ENCODE results near the gene TCEANC.
"Not testable (repeated sequence)": the region's sequence is repeated elsewhere in the genome, so short reads cannot be mapped to it uniquely, and the experiment has no call there.

The TCEANC gene

GRCh38 chrX:13666836-13667235 lies 13.9 kb downstream of the TCEANC start:
- no peak for ATAC-seq (replicated peaks)

GRCh38 chrX:13667919-13668318 lies 15.0 kb downstream of the TCEANC start:
- Mint-ChIP-seq H3K27ac (no peak overlapping the region), H3K9me3 (no peaks in the 10 kb centered on the region), H3K4me1 (ENCODE audit: low read depth in 2 of 2) (peaks cover 1 to 5% of the 10 kb centered on the region in 2 donors), H3K4me3 (no peak overlapping the region), H3K36me3 (ENCODE audit: insufficient read depth) (peaks cover 10% of the 10 kb centered on the region), H3K27me3 (no peaks in the 10 kb centered on the region)
- DNase-seq (no peak), ATAC-seq (replicated peaks) (no peak)

More at GRCh38 chrX:13666836-13667235, 13.9 kb downstream of the TCEANC start:
- H3K4me3 Mint-ChIP-seq = no peak overlapping the region
- peaks cover 1 to 5% of the 10 kb centered on the region in 2 donors for H3K4me1 Mint-ChIP-seq (ENCODE audit: low read depth in 2 of 2)
- no peaks in the 10 kb centered on the region for H3K27me3 Mint-ChIP-seq
- DNase-seq = no peak
- no peak overlapping the region for H3K27ac Mint-ChIP-seq
- no peaks in the 10 kb centered on the region for H3K9me3 Mint-ChIP-seq
- peaks cover 12% of the 10 kb centered on the region for H3K36me3 Mint-ChIP-seq (ENCODE audit: insufficient read depth)

DNA sequence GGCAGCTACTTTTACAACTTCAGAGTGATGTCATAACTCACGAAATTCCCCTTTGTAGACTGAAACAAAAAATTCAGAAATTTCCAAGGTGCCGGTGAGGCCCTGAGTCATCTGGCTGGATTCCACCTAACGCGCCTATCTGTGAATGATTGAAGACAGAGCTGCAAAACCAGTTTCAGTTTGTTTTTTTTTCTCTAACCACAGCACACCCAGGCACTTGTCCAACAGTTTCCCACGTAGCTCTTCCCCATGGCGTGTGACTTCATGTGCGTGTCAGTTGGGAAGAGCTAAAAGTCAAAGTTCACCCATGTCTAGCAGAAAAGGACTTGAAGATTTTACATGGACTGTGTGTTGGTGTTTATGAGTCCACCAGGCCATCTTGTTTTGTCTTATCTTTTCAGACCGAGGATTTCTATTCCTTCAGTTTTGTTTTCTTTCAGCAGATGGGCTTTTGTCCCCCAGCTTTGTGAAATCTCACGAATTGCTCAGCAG lies 16.4 kb downstream of the TCEANC start:
- H3K27ac Mint-ChIP-seq = peak overlapping the region; percentile 80 to 89

GRCh38 chrX:13669755-13670154 lies 16.8 kb downstream of the TCEANC start:
- H3K27me3 Mint-ChIP-seq; DNase-seq; H3K9me3 Mint-ChIP-seq; H3K36me3 Mint-ChIP-seq (ENCODE audit: insufficient read depth); H3K4me1 Mint-ChIP-seq (ENCODE audit: low read depth in 2 of 2); ATAC-seq (replicated peaks): not testable (repeated sequence)
- H3K4me3 Mint-ChIP-seq = peak overlapping the region; percentile 38 to 61
- peak overlapping the region; percentile 80 to 89 for H3K27ac Mint-ChIP-seq

More for the DNA sequence above, 16.4 kb downstream of the TCEANC start:
- H3K4me1 Mint-ChIP-seq (ENCODE audit: low read depth in 2 of 2) = peaks cover 1 to 5% of the 10 kb centered on the region in 2 donors
- H3K4me3 Mint-ChIP-seq = peak overlapping the region; percentile 38 to 61
- peaks cover 10% of the 10 kb centered on the region for H3K36me3 Mint-ChIP-seq (ENCODE audit: insufficient read depth)
- DNase-seq (peak; percentile 29 to 37 (median 35)), ATAC-seq (replicated peaks) (peak; percentile 93)
- no peaks in the 10 kb centered on the region for H3K27me3 Mint-ChIP-seq
- no peaks in the 10 kb centered on the region for H3K9me3 Mint-ChIP-seq

- peak overlapping the region in 1 of 2 donors; percentile 80 for H3K27ac Mint-ChIP-seq
- no peak overlapping the region for H3K4me3 Mint-ChIP-seq
- H3K36me3 Mint-ChIP-seq (ENCODE audit: insufficient read depth) = peaks cover 10% of the 10 kb centered on the region
- DNase-seq (no peak), ATAC-seq (replicated peaks) (no peak)
- no peaks in the 10 kb centered on the region for H3K9me3 Mint-ChIP-seq
- H3K27me3 Mint-ChIP-seq = no peaks in the 10 kb centered on the region
- H3K4me1 Mint-ChIP-seq (ENCODE audit: low read depth in 2 of 2) = peaks cover 1 to 5% of the 10 kb centered on the region in 2 donors
These were observed 17.3 kb downstream of the TCEANC start for GRCh38 chrX:13670197-13670596.

DNA sequence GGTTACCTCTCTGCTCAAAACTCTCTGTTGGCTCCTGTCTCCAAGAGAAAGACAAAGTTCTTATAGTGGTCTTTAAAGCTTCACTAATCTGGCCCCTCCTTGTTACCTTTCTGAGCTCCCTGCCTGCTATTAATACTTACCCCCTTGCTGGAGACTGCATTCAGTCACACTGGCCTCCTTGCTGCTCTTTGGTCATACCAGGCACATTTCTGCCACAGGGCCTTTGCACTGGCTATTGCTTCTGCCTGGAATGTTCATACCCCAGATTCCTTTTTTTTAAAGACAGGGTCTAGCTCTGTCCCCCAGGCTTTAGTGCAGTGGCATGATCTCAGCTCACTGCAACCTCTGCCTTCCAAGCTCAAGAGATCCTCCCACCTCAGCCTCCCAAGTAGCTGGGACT lies 20.1 kb downstream of the TCEANC start:
- no peaks in the 10 kb centered on the region for H3K27me3 Mint-ChIP-seq
- no peak overlapping the region for H3K4me3 Mint-ChIP-seq
- H3K9me3 Mint-ChIP-seq = no peaks in the 10 kb centered on the region
- no peak overlapping the region for H3K27ac Mint-ChIP-seq
- peaks cover 1 to 5% of the 10 kb centered on the region in 2 donors for H3K4me1 Mint-ChIP-seq (ENCODE audit: low read depth in 2 of 2)
- DNase-seq (no peak), ATAC-seq (replicated peaks) (no peak)
- H3K36me3 Mint-ChIP-seq (ENCODE audit: insufficient read depth) = peaks cover 4% of the 10 kb centered on the region

DNA sequence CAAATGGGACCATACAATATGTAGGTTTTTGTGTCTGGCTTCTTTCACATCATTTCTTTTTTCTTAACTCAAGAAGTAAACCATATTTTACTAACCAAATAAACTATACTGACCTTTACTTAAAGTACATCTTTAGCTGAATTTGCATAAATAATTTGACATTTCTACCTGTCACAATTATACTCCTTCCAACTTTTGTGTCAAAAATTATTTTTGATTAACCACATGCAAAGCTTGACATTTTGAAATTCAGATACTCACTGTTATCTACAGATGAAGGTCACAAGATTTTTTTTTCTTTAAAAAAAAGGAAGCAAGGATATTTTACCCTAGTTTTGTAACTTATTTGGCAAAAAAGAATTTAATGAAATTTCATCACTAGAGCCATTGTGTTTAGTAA lies 23.9 kb downstream of the TCEANC start:
- no peaks in the 10 kb centered on the region for H3K9me3 Mint-ChIP-seq
- no peaks in the 10 kb centered on the region for H3K36me3 Mint-ChIP-seq (ENCODE audit: insufficient read depth)
- no peaks in the 10 kb centered on the region for H3K27me3 Mint-ChIP-seq
- DNase-seq (no peak), ATAC-seq (replicated peaks) (no peak)
- H3K4me1 Mint-ChIP-seq (ENCODE audit: low read depth in 2 of 2) = no peaks in the 10 kb centered on the region
- H3K4me3 Mint-ChIP-seq = no peak overlapping the region
- no peak overlapping the region for H3K27ac Mint-ChIP-seq

DNA sequence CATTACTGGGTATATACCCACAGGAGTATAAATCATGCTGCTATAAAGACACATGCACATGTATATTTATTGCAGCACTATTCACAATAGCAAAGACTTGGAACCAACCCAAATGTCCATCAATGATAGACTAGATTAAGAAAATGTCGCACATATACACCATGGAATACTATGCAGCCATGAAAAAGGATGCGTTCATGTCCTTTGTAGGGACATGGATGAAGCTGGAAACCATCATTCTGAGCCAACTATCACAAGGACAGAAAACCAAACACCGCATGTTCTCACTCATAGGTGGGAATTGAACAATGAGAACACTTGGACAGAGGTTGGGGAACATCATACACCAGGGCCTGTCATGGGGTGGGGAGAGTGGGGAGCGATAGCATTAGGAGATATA lies 26.8 kb downstream of the TCEANC start:
- H3K4me1 Mint-ChIP-seq (ENCODE audit: low read depth in 2 of 2); H3K36me3 Mint-ChIP-seq (ENCODE audit: insufficient read depth); H3K27ac Mint-ChIP-seq; H3K27me3 Mint-ChIP-seq; H3K4me3 Mint-ChIP-seq; ATAC-seq (replicated peaks); H3K9me3 Mint-ChIP-seq; DNase-seq: not testable (repeated sequence)

DNA sequence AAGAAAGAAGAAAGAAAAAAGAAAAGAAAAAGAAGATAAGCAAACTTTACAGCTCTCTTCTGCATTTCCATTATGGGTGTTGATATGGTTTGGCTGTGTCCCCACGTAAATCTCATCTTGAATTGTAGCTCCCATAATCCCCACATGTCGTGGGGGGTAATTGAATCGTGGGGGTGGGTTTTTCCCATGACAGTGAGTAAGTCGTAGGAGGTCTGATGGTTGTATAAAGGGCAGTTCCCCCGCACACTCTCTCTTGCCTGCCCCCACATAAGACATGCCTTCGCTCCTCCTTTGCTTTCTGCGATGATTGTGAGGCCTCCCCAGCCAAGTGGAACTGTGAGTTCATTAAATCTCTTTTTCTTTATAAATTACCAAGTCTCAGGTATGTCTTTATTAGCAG lies 28.7 kb downstream of the TCEANC start:
- peaks cover 5 to 10% of the 10 kb centered on the region in 2 donors for H3K4me1 Mint-ChIP-seq (ENCODE audit: low read depth in 2 of 2)
- H3K36me3 Mint-ChIP-seq (ENCODE audit: insufficient read depth) = no peaks in the 10 kb centered on the region
- ATAC-seq (replicated peaks) (no peak), DNase-seq (no peak)
- H3K27ac Mint-ChIP-seq = no peak overlapping the region
- no peaks in the 10 kb centered on the region for H3K27me3 Mint-ChIP-seq
- no peaks in the 10 kb centered on the region for H3K9me3 Mint-ChIP-seq
- no peak overlapping the region for H3K4me3 Mint-ChIP-seq

DNA sequence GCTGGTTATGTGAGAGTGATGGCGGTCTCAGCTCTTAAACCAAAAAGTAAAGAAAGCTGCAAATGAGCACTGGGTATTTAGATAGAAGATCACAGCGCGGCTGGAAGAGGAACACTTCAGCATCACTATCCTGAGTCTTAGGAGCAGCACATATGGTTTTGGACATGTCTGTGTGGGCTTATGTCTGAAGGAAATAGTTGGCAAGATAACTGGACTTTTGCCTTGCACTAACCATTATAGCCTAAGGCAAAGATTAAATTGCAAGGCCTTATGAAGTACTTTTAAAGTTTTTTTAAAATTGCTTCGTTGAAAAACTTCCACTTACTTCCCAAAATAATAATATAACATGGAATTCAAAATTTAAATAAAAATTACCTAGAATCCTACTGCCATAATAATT lies 31.4 kb downstream of the TCEANC start:
- H3K4me3 Mint-ChIP-seq = no peak overlapping the region
- no peak overlapping the region for H3K27ac Mint-ChIP-seq
- H3K4me1 Mint-ChIP-seq (ENCODE audit: low read depth in 2 of 2) = peaks cover 7 to 19% of the 10 kb centered on the region in 2 donors
- no peaks in the 10 kb centered on the region for H3K27me3 Mint-ChIP-seq
- no peak for DNase-seq
- H3K36me3 Mint-ChIP-seq (ENCODE audit: insufficient read depth) = peaks cover 3% of the 10 kb centered on the region
- no peak for ATAC-seq (replicated peaks)
- H3K9me3 Mint-ChIP-seq = no peaks in the 10 kb centered on the region

DNA sequence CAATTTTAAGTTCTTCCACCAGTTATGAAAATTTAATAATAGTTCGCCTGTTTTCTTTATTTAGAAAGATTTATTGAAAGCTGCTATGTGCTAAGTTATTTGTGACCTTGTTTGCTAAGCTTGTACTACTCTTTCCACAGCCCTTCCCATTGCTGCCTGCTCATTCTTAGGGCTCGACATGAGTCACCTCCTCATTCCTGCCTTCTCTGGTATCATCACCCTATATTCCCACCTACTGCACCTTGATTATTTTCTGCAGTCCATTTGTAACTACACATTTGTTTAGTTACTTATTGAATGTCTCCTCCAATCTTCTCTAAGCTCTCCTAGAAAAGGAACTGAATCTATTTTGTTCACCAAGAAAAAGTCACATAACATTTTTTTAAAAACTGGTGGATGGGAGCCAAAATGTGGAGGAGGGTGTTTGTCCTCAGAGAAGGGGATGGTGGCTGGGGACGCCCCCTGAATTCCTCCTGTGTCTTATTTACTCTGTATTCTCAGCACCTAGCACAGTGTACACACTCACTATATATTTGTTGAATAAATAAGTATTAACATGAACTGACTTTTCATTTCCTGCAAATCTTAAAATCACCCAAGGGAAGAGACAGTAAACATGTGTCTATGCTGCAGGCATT lies 32.3 kb downstream of the TCEANC start:
- ATAC-seq (replicated peaks) (no peak), DNase-seq (no peak)
- Mint-ChIP-seq H3K27ac (peak overlapping the region; percentile 13 to 64), H3K4me3 (no peak overlapping the region), H3K27me3 (no peaks in the 10 kb centered on the region), H3K9me3 (no peaks in the 10 kb centered on the region), H3K4me1 (ENCODE audit: low read depth in 2 of 2) (peaks cover 8 to 23% of the 10 kb centered on the region in 2 donors), H3K36me3 (ENCODE audit: insufficient read depth) (peaks cover 5% of the 10 kb centered on the region)

- H3K9me3 Mint-ChIP-seq = no peaks in the 10 kb centered on the region
- H3K36me3 Mint-ChIP-seq (ENCODE audit: insufficient read depth) = peaks cover 5% of the 10 kb centered on the region
- peak overlapping the region in 1 of 2 donors; percentile 77 for H3K27ac Mint-ChIP-seq
- peaks cover 16 to 32% of the 10 kb centered on the region in 2 donors for H3K4me1 Mint-ChIP-seq (ENCODE audit: low read depth in 2 of 2)
- DNase-seq (no peak), ATAC-seq (replicated peaks) (no peak)
- H3K4me3 Mint-ChIP-seq = peak overlapping the region in 1 of 2 donors; percentile 30
- no peaks in the 10 kb centered on the region for H3K27me3 Mint-ChIP-seq
These were observed 34.3 kb downstream of the TCEANC start for GRCh38 chrX:13687203-13687602.

DNA sequence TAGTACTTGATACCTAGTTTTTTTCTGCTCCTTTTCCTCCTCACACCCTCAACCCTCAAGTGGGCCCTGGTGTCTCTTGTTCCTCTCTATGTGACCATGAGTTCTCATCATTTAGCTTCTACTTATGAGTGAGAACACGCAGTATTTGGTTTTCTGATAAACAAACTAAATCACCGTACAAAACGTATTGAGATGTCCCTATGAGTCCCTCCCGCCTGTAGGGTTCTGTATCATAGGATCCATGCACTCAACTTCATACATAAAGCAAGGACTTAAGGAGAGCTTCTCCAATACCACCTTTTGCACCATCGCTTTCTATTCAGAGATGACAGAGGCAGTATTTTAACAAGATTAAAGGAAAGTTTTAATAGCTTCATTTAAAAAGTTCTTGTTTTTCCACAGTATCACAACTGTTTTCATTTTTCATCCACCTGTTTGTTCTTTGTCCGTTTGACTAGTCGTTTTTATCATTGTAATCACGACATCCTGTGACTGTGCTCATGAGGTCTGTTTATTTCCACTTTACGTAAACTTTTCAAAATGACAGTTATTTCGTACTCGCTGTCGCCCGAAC lies 35.5 kb downstream of the TCEANC start:
- Mint-ChIP-seq H3K4me1 (ENCODE audit: low read depth in 2 of 2) (peaks cover 27 to 44% of the 10 kb centered on the region in 2 donors), H3K36me3 (ENCODE audit: insufficient read depth) (peaks cover 9% of the 10 kb centered on the region), H3K9me3 (no peaks in the 10 kb centered on the region), H3K27me3 (no peaks in the 10 kb centered on the region), H3K27ac (peak overlapping the region; percentile 84 to 95), H3K4me3 (peak overlapping the region; percentile 85 to 86)
- DNase-seq (no peak), ATAC-seq (replicated peaks) (peak; percentile 27)

Data from effector memory CD8-positive, alpha-beta T cell (primary cell).